Measurements from ENCODE around the gene MXRA8. TPM values are rescaled to one million over a fixed set of nuclear protein-coding genes. Genes with fewer than 3 reads are reported as not detected.

The MXRA8 gene
- total and polyA plus RNA-seq, 9 of the 15 experiments (the other 6 are each of a cell fraction or from before 2014, with no cell fraction given) = 0.66 to 11.3 (median 6.3) TPM

DNA sequence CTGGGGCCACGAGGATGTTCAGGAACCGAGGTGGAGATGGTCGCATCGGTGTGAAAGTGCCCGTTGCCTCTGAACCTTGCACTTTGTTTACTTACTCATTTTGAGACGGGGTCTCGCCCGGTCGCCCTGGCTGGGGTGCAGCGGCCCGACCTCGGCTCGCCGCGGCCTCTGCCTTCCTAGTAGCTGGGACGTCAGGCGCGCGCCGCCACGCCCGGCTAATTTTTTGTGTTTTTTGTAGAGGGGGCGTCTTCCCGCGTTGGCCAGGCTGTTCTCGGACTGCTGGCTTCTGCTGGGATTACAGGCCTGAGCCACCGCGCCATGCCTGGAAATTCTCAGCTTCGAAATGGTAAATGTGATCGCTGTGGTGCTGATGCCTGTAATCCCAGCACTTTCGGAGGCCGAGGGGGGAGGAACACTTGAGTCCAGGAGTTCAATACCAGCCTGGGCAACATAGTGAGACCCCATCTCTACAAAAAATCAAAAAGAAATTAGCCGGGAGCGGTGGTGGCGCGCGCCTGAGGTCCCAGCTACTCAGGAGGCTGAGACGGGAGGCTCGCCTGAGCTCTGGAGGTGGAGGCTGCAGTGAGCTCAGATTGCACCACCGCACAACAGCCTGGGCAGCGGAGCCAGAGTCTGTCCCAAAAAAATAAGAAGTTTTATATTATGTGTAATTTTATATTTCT lies 49.4 kb upstream of the MXRA8 start (continued):
- TF ChIP-seq, protein P1, sequence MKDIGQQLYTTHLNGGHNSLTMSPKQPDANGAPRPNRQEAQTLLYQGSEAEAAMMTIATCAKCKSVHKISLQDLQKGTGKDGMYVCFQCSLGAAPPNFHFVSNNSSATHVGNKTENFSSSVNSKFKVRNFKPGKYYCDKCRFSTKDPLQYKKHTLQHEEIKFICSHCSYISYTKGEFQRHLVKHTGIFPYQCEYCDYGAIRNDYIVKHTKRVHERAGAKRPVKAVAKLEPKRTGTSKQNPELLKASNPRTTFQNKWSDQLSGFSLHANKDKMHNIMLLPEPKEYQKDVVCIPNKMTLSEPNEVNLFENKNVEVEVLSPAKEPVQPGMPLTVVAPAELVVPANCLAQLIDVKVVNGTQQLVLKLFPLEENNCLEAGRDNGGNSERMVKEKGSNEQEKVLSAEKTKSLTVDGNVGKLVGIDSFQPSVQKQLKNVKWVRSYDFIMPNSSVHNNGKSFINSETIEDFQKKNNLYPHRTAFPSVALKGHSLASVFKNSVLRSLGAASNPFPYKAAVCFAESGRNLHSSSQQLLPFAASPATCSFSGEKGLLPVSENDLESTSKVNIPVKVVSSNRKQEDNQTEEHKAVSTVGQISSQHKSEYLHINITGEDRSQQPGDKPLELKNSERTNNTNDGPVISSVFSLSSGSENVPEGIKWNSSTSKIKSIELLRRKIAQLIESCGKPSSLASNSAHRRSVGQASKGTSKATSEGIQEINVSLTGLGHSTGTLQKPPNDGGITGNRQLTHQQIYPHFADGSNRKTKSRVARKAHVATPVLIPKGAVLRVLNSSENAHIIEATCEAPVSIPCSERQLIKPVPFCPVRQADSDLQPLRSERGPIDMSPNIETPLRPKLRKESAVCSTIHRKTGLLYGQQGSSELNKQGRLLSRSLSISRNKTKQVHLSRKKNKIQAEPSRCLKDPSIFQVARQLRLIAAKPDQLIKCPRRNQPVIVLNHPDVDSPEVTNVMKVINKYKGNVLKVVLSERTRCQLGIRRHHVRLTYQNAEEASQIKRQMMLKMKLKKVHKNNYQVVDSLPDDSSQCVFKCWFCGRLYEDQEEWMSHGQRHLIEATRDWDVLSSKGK (CRISPR knock-in tag; IDR thresholded peaks at IDR 0.05) = no peak
- peak; percentile 90 for TF ChIP-seq ZNF121 (CRISPR knock-in tag; conservative IDR thresholded peaks at IDR 0.05)
- TF ChIP-seq CEBPB (tag; IDR thresholded peaks at IDR 0.05) = peak; percentile 51; the same call in 1 of the 2 replicates
- peak; percentile 61; the same call in 1 of the 2 replicates for TF ChIP-seq HDGF (IDR thresholded peaks at IDR 0.05)
- no peak for TF ChIP-seq JUN (IDR thresholded peaks at IDR 0.05; ENCODE audit: borderline replicate concordance, low read depth, low read length)
- TF ChIP-seq JUN (CRISPR knock-in tag; IDR thresholded peaks at IDR 0.05; ENCODE audit: borderline replicate concordance) = peak; percentile 84; the same call in 1 of the 2 replicates
- TF ChIP-seq NR4A1 (CRISPR knock-in tag; IDR thresholded peaks at IDR 0.05) = no peak
- no peak for TF ChIP-seq NR4A1 (tag; IDR thresholded peaks at IDR 0.05)
- no peak for TF ChIP-seq WHSC1 (IDR thresholded peaks at IDR 0.05; ENCODE audit: low read length)
- TF ChIP-seq CHD2 (IDR thresholded peaks at IDR 0.05; ENCODE audit: low read depth, low read length) = 0 out of 2 replicates have a peak, but pooled peaks have one; percentile 23
- TF ChIP-seq, protein P2, sequence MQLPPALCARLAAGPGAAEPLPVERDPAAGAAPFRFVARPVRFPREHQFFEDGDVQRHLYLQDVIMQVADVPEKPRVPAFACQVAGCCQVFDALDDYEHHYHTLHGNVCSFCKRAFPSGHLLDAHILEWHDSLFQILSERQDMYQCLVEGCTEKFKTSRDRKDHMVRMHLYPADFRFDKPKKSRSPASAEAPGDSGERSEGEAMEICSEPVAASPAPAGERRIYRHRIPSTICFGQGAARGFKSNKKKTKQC (CRISPR knock-in tag; IDR thresholded peaks at IDR 0.05) = peak; percentile 46
- 0 out of 2 replicates have a peak, but pooled peaks have one; percentile 8 for TF ChIP-seq CREM (IDR thresholded peaks at IDR 0.05; ENCODE audit: low read depth)
- TF ChIP-seq, protein P3, sequence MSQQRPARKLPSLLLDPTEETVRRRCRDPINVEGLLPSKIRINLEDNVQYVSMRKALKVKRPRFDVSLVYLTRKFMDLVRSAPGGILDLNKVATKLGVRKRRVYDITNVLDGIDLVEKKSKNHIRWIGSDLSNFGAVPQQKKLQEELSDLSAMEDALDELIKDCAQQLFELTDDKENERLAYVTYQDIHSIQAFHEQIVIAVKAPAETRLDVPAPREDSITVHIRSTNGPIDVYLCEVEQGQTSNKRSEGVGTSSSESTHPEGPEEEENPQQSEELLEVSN (IDR thresholded peaks at IDR 0.05; ENCODE audit: borderline replicate concordance in 1 of 2, extremely low read depth in 1 of 2, insufficient read depth in 1 of 2, insufficient read length in 1 of 2, low read depth in 1 of 2, low read length in 1 of 2, poor library complexity in 1 of 2, severe bottlenecking in 1 of 2) = peak in 1 of 2 experiments; percentile 21
- 0 out of 2 replicates have a peak, but pooled peaks have one; percentile 61 for TF ChIP-seq ZBTB7A (IDR thresholded peaks at IDR 0.05; ENCODE audit: borderline replicate concordance, control insufficient read depth, low read depth, low read length)
- 0 out of 2 replicates have a peak, but pooled peaks have one; percentile 48 for TF ChIP-seq TRIM28 (IDR thresholded peaks at IDR 0.05)
- TF ChIP-seq ZNF561 (CRISPR knock-in tag; conservative IDR thresholded peaks at IDR 0.05) = no peak
- no peak for TF ChIP-seq ZNF444 (CRISPR knock-in tag; IDR thresholded peaks at IDR 0.05)
- 0 out of 2 replicates have a peak, but pooled peaks have one; percentile 28 for TF ChIP-seq LCOR (CRISPR knock-in tag; IDR thresholded peaks at IDR 0.05)
- no peak for TF ChIP-seq ZNF232 (CRISPR knock-in tag; IDR thresholded peaks at IDR 0.05)
- TF ChIP-seq RNF2 (IDR thresholded peaks at IDR 0.05) = no peak
- TF ChIP-seq, protein P4, sequence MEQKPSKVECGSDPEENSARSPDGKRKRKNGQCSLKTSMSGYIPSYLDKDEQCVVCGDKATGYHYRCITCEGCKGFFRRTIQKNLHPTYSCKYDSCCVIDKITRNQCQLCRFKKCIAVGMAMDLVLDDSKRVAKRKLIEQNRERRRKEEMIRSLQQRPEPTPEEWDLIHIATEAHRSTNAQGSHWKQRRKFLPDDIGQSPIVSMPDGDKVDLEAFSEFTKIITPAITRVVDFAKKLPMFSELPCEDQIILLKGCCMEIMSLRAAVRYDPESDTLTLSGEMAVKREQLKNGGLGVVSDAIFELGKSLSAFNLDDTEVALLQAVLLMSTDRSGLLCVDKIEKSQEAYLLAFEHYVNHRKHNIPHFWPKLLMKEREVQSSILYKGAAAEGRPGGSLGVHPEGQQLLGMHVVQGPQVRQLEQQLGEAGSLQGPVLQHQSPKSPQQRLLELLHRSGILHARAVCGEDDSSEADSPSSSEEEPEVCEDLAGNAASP (IDR thresholded peaks at IDR 0.05) = no peak
- TF ChIP-seq RFX7 (CRISPR knock-in tag; IDR thresholded peaks at IDR 0.05) = no peak
- 0 out of 2 replicates have a peak, but pooled peaks have one; percentile 21 for TF ChIP-seq SNIP1 (IDR thresholded peaks at IDR 0.05; ENCODE audit: low read depth)
